ENCODE measurements around the gene RAB11FIP4. TPM values are rescaled to one million over a fixed set of nuclear protein-coding genes. Genes with fewer than 3 reads are reported as not detected.

The RAB11FIP4 gene
- total RNA-seq, 1 donor from 2014 or later: 0.99 TPM

DNA sequence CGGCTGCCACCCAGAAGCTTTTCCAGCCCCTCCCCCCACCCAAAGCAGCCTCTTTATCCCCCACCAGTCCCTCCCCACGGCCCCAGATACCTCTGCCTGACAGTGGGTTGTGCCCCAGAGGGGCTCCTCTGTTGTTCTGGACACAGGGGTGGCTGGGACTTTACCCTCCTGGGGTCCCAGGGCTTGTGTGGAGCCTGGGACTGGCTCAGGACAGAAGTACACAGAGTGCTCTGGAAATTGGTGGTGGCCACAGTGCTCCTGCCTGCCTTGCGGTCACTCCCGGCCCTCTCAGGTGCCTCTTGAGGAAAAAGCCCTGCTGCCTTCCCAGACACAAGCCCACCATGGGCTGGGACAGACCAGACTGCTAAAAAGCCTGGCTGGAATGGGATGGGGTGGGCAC is 68.2 kb downstream of the RAB11FIP4 start:
- Mint-ChIP-seq H3K4me3 (ENCODE audit: unreplicated experiment) (no peak overlapping the region), H3K9me3 (ENCODE audit: unreplicated experiment) (no peaks in the 10 kb centered on the region), H3K4me1 (ENCODE audit: unreplicated experiment) (no peaks in the 10 kb centered on the region), H3K36me3 (ENCODE audit: unreplicated experiment) (no peaks in the 10 kb centered on the region), H3K27ac (ENCODE audit: unreplicated experiment) (no peak overlapping the region), H3K27me3 (ENCODE audit: unreplicated experiment) (peaks cover 23% of the 10 kb centered on the region)
- no peak for DNase-seq (ENCODE audit: extremely low spot score, unreplicated experiment)
- TF ChIP-seq, protein P1, sequence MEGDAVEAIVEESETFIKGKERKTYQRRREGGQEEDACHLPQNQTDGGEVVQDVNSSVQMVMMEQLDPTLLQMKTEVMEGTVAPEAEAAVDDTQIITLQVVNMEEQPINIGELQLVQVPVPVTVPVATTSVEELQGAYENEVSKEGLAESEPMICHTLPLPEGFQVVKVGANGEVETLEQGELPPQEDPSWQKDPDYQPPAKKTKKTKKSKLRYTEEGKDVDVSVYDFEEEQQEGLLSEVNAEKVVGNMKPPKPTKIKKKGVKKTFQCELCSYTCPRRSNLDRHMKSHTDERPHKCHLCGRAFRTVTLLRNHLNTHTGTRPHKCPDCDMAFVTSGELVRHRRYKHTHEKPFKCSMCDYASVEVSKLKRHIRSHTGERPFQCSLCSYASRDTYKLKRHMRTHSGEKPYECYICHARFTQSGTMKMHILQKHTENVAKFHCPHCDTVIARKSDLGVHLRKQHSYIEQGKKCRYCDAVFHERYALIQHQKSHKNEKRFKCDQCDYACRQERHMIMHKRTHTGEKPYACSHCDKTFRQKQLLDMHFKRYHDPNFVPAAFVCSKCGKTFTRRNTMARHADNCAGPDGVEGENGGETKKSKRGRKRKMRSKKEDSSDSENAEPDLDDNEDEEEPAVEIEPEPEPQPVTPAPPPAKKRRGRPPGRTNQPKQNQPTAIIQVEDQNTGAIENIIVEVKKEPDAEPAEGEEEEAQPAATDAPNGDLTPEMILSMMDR (IDR thresholded peaks at IDR 0.05): no peak

DNA sequence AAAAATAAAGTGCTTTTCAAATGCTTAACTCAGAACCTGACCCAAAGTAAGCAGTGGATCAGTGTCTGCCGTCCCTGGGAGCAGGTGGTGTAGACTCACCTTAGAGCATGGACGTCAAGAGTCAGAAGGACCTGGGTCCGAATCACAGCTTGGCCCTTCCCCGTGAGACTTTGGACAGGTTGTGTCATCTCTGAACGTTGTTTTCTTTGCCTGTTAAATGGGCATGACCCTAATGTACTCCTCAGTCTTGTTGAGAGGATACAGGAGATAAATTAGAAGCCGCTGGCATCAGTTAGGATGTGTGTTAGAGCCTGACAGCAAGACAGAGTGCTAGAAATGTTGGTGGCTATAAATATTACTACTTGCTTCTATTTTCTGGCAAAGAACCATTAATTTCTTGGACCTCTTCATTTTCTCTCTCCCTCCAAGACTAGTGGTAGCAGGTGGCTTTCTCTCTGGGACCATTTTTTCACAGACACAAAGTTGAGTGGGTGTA is 68.8 kb downstream of the RAB11FIP4 start:
- DNase-seq (ENCODE audit: extremely low spot score, unreplicated experiment): no peak
- no peak overlapping the region for H3K4me3 Mint-ChIP-seq (ENCODE audit: unreplicated experiment)
- TF ChIP-seq, protein P1 (IDR thresholded peaks at IDR 0.05): no peak
- no peaks in the 10 kb centered on the region for H3K36me3 Mint-ChIP-seq (ENCODE audit: unreplicated experiment)
- peaks cover 19% of the 10 kb centered on the region for H3K27me3 Mint-ChIP-seq (ENCODE audit: unreplicated experiment)
- H3K4me1 Mint-ChIP-seq (ENCODE audit: unreplicated experiment): no peaks in the 10 kb centered on the region
- no peaks in the 10 kb centered on the region for H3K9me3 Mint-ChIP-seq (ENCODE audit: unreplicated experiment)
- no peak overlapping the region for H3K27ac Mint-ChIP-seq (ENCODE audit: unreplicated experiment)

DNA sequence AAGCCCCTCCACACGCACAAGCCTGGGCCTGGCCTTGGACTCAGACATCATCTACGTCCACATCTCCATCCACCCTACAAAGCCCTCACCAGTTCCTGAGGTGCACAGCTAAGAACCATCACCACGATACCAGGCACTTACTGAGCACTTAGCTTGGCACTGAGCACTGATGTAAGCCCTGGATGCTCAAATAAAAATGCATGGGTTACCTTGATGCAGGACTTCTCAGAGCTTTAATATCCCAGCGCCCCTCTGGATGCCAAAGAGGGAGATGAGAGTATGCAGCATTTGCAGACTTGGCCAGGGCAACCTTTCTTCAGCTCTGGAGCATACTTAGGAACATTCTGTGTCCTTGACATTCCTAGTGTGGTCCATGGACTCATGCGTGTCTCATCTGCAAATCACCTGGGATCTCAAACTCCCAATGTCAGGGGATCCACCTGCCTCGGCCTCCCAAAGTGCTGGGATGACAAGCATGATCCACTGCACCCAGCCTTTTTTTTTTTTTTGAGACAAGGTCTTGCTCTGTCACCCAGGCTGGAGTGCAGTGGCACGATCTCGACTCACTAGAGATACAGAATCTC is 69.8 kb downstream of the RAB11FIP4 start:
- peaks cover 10% of the 10 kb centered on the region for H3K27me3 Mint-ChIP-seq (ENCODE audit: unreplicated experiment)
- H3K27ac Mint-ChIP-seq (ENCODE audit: unreplicated experiment): no peak overlapping the region
- no peaks in the 10 kb centered on the region for H3K36me3 Mint-ChIP-seq (ENCODE audit: unreplicated experiment)
- no peaks in the 10 kb centered on the region for H3K4me1 Mint-ChIP-seq (ENCODE audit: unreplicated experiment)
- H3K9me3 Mint-ChIP-seq (ENCODE audit: unreplicated experiment): no peaks in the 10 kb centered on the region
- TF ChIP-seq, protein P1 (IDR thresholded peaks at IDR 0.05): no peak
- H3K4me3 Mint-ChIP-seq (ENCODE audit: unreplicated experiment): no peak overlapping the region
- DNase-seq (ENCODE audit: extremely low spot score, unreplicated experiment): no peak

DNA sequence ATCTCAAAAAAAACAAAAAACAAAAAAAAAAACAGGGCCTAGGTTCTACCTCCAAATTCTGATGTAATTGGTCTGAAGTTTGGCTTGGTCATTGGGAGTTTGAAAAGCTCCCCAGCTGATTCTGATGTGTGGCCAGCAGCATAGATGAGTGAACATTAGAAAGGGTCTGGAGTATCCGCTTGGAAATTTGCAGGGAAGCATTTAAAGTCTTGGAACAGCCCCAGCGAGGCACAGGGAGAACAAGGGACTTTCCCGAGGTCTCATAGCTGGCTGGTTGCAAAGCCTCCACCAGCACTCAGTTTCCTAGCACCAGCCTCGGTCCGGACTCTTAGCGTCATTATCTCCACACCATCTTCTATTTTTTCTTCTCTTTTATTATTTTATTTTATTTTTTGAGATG is 70.8 kb downstream of the RAB11FIP4 start:
- Mint-ChIP-seq H3K36me3 (ENCODE audit: unreplicated experiment) (no peaks in the 10 kb centered on the region), H3K27me3 (ENCODE audit: unreplicated experiment) (peaks cover 10% of the 10 kb centered on the region), H3K4me3 (ENCODE audit: unreplicated experiment) (no peak overlapping the region), H3K4me1 (ENCODE audit: unreplicated experiment) (no peaks in the 10 kb centered on the region), H3K9me3 (ENCODE audit: unreplicated experiment) (no peaks in the 10 kb centered on the region), H3K27ac (ENCODE audit: unreplicated experiment) (no peak overlapping the region)
- DNase-seq (ENCODE audit: extremely low spot score, unreplicated experiment): no peak
- TF ChIP-seq, protein P1 (IDR thresholded peaks at IDR 0.05): no peak

DNA sequence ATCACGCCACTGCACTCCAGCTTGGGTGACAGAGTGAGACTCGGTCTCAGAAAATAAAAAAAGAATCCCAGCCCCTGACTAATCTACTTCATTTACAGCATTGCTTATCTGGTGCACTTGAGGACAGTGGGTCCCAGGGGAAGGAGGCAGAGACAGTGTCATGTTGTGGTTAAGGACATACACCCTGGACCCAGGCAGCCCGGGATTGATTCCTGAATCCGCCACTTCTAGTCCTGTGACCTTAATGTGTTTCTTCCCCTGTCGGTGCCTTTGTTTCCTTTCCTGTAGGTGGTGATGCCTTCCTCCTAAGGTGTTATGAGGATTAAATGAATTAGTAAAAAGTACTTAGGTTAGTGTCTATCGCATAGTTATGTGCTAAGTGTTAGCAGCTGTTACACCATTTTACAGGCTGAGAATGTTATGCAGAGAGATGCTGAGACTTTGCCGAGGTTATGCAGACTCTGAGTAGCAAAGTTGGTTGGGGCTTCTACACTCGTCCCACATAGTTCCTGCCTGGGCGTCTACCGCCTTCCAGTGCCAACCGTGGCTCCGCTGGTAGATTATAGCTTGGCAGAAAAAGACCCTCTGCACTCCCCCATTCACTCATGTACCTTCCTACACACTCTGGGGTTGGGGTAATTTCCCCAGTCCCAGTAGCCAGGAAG is 74.8 kb downstream of the RAB11FIP4 start:
- no peaks in the 10 kb centered on the region for H3K36me3 Mint-ChIP-seq (ENCODE audit: unreplicated experiment)
- no peak for DNase-seq (ENCODE audit: extremely low spot score, unreplicated experiment)
- no peaks in the 10 kb centered on the region for H3K9me3 Mint-ChIP-seq (ENCODE audit: unreplicated experiment)
- H3K27ac Mint-ChIP-seq (ENCODE audit: unreplicated experiment): no peak overlapping the region
- no peak overlapping the region for H3K4me3 Mint-ChIP-seq (ENCODE audit: unreplicated experiment)
- no peaks in the 10 kb centered on the region for H3K4me1 Mint-ChIP-seq (ENCODE audit: unreplicated experiment)
- TF ChIP-seq, protein P1 (IDR thresholded peaks at IDR 0.05): no peak
- H3K27me3 Mint-ChIP-seq (ENCODE audit: unreplicated experiment): peaks cover 2% of the 10 kb centered on the region

All from osteocyte (in vitro differentiated cells).